Retina (tissue), 1 donor: ENCODE measurements around the gene NFATC2.

Experiments
- DNase-seq: peaks from one replicate; pipeline ENCODE4 v3.0.0-alpha.2; 2016

The NFATC2 gene

GRCh38 chr20:51386586-51386985, 155.9 kb downstream of the NFATC2 start:
- DNase-seq = no peak

DNA sequence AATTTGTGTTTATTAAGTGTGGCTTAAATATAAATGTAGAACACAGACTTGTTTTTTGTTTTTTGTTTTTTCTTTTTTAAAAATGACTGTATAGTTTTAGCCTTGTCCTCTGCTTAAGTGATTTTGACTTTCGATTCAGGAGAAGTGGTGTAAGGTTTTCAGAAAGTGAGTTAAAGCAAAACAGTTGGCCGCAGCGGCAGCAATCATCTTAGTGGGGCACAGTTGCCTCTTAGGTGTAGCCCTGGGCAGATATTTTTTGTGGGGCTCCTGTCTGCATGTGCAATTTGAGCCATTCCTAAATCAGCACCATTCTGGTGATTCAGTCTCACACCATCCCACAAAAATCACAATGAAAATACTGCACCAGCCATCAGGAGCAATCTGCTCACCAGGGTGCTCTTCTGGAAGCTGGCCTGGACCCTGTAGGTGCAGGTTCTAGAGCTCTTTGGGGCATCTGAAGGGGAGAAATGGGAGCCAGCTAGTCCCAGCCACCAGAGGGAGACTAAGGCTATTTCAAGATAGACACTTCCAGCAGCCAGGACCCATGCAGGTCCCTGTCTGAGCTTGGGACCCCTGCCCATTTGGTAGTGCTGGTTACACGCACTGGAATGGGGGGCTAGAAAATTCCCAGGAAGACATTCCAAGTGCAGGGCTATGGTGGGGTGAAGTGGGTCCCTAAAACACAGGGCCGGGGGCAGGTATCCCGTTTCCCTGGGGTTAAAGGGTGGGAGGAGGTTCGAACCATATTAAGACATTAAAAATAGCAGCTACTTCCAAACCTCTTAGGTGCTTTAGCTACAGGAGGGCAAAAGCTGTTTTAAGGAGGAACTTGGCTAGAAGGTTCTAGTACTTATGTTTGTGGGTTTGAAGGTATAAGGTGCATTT, 156.6 kb downstream of the NFATC2 start:
- DNase-seq = no peak

GRCh38 chr20:51384875-51385274, 157.6 kb downstream of the NFATC2 start:
- DNase-seq = no peak

- no peak for DNase-seq
Observed at GRCh38 chr20:51383891-51384510, 158.5 kb downstream of the NFATC2 start.

GRCh38 chr20:51382986-51383821, 159.3 kb downstream of the NFATC2 start:
- DNase-seq = peak; percentile 14

DNA sequence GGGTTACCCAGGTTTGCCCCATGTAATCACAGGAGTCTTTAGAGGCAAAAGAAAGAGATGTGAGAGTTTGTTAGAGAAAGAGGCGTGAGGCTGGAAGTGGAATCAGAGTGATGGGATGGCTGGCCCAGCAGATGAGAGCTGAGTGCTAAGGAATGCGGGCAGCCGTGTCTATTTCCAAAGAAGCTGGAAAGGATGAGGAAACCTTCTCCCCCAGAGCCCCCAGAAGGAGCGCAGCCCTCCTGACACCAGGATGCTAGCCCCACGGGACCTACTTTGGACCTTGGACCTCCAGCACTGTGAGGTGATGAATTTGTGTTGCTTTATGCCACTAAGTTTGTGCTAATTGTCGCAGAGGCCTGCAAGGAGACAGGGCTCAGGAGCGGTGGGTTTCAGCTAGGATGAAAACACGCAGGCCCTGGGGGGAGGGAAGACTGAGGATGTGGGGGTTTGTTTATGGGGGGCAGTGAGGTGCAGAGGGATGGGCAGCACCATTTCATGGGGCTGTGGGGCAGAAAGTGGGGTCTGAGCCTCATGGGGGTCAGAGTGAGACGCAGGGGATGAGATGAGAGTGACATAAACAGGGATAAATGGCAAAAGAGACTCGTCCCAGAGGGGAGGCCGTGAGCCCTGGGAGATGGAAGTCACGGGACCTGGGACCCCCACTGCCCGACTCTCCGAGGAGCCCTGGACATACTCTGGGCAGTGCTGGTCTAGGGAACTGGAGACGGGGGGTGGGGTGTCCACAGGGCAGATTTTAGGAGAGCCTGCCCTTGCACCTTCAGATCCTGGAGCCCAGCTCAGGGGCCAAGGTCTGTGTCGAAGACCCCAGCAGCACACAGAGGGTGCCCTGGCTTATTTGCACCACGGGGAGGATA, 160.2 kb downstream of the NFATC2 start:
- no peak for DNase-seq

- no peak for DNase-seq
Observed at GRCh38 chr20:51381557-51381956, 161.0 kb downstream of the NFATC2 start.

- DNase-seq = no peak
Observed at GRCh38 chr20:51380401-51381385, 161.8 kb downstream of the NFATC2 start.

- no peak for DNase-seq
Observed at GRCh38 chr20:51379601-51380341, 162.7 kb downstream of the NFATC2 start.

DNA sequence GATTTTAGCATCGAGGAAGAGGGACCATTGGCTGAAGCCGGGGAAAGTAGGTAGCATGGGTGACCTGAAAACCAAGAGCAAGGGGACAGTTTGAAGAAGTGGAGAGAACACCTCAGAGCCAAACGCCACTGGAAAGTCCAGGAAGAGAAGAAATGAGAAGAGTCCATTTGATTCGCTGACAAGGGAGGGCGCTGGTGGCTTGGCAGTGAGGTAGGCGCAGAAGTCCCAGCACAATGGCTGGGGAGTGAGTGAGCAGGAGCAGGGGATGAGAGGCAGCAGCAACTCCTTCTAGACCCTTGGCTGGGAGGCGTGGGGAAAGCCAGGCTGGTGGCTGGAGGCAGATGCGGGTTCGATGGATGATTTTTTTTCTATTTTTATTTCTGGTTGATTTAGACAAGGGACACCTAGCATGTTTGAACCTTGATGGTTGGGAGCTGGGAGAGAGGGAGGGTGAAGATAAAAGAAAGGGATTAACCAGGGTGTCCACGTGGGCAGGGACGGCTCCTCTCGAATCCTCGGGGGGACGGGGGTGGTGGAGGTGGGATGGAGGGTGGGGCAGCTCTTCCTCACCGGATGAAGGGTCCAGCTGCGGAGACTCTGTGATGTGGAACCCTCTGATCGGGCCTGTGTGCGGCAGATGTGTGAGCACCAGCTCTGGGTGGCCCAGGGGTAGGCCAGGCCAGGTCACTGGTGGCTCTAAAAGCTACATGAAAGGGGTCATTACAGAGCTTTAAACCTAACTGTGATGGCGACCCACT, 164.2 kb downstream of the NFATC2 start:
- no peak for DNase-seq

DNA sequence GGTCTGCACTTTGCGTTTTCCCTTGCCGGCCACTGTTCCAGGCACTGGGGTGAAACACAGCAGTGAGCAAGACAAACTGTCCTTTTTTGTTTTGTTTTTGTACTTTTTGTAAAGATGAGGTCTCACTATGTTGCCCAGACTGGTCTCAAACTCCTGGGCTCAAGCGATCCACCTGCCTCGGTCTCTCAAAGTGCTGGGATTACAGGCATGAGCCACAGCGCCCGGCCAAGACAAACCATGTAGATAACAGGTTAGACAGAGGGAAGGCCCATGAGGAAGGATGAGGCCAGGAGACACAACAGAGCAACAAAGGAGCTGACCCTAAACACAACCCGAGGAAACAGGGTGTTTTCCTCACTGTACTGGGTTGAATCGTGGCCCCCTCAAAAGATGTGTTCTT, 165.4 kb downstream of the NFATC2 start:
- no peak for DNase-seq

DNA sequence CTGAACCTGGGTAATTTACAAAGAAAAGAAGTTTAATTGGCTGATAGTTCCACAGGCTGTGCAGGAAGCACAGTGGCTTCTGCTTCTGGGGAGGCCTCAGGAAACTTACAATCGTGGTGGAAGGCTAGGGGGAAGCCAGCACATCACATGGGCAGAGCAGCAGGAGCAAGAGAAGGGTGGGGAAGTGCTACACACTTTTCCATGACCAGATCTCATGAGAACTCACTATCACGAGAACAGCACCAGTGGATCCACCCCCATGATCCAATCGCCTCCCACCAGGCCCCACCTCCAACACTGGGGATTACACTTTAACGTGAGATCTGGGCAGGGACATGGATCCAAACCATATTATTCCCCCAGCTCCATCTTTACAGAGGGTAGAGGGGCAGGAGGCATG, 166.4 kb downstream of the NFATC2 start:
- no peak for DNase-seq

GRCh38 chr20:51375561-51375960, 167.0 kb downstream of the NFATC2 start:
- DNase-seq = no peak

- DNase-seq = no peak
Observed at GRCh38 chr20:51374961-51375360, 167.6 kb downstream of the NFATC2 start.

- no peak for DNase-seq
Observed at GRCh38 chr20:51374456-51374830, 168.1 kb downstream of the NFATC2 start.

- no peak for DNase-seq
Observed at GRCh38 chr20:51373713-51374455, 168.6 kb downstream of the NFATC2 start.

DNA sequence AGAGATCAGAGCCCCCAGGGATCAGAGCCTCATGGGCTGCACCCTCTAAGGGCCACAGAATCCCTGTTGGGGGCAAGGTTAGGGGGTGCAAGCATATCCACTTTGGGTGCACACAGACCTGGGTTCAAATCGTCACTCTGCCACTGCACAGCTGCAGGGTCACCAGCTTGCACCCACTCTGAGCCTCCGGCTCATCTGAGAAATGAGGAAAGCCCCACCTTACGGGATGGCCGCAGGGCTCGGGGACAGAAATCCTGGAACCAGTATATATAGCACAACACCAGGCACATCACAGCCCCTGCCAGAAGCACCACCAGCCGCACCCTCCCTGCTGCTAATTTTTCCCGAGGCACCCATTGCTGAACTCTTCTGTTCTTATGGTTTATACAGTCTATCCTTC, 169.6 kb downstream of the NFATC2 start:
- DNase-seq = no peak

DNA sequence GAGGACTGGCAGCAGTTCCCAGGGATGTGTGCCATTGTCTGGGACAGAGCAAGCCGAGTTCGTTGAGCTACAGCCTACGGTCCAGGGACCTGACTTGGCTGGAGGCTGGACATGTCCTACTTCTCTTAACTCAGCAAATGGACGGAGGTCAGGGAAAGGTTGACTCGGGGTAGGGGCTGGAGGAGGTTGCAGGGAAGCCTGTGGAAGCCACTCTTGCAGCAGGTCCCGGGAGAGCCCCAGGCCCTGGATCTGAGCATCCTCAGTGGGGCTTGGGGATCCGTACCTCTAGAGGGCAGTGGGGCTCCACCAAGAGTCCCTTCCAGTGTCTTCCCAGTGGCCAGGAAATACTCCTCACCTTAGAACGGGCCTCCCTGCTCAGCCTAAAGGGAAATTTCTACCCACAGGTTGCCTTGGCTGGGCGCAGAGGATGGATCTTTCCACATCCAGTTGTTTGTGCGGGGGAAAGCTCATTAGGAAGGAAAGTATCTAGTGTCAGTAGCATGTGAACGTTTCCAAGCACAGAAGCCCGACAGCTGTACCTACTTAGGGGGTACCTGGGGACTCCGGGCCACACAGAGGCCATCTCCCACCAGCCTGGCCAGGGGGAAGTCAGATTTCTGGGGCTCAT, 170.2 kb downstream of the NFATC2 start:
- peak; percentile 69 for DNase-seq
